GM19351 (cell line): Measurements from ENCODE around the gene KARS1.

Experiments used
- ATAC-seq: cut with Tn5 transposase; IDR thresholded peaks from one replicate; pipeline ENCODE4 v1.9.1; 2021; ENCODE audit warnings: mild to moderate bottlenecking, moderate library complexity; ENCODE audit not compliant: unreplicated experiment

Gene KARS1

DNA sequence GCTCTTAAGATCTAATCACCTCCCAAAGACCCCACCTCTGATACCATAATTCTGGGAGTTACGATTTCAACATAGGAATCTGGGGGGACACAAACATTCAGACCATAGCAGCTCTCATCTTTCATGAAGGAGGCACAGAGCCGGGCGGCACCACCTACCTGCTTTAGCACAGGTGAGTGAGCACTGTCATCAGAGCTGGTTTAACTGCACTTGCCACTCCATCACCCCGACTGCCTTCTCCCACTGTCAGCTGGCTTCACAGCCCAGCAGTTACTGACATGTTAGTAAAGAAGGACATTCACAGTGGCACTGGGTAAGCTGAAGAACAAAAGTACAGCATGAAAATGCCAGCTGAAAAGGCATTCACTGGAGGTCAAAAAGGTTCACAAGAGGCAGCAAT, 58.7 kb downstream of the KARS1 start:
- no peak for ATAC-seq

DNA sequence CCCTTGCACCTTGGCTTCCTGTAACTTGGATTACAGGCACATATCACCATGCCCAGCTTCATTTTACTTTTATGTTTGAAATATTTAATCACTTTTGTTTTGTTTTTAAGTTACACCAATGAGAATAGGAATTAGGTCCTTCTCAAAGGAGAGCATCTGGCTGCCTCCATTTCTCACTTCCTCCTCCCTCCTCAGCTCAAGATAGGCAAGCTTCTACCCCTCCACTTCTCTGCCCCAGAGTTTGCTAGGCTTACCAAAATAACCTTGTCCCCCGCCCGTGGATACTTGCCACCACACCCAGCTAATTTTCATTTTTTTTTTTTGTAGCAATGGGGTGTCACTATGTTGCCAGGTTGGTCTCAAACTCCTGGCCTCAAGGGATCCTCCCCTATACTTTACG, 63.4 kb downstream of the KARS1 start:
- ATAC-seq, result peak; percentile 80

DNA sequence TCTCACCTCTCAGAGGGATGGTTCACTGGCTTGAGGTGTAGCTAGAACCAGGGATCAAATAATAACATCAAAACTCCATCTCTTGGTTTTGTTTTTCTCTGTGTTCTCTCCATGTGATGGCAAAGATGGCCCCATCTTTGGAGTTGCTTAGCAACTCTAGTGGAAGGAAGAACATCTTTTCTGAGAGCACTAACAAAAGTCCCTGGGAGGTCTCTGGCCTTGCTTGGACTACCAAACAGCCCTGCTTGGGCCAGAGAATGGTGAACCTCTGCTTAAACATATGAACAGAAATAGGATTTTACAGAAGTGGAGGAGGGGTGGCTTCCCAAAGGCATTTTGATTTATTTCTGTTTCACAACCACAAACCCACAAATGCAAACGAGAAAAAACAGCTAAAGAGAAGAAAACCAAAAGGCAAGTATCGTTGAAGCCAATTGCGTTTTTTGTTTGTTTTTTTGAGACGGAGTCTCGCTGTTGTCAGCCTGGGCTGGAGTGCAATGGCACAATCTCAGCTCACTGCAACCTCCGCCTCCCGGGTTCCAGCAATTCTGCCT, 68.1 kb downstream of the KARS1 start:
- ATAC-seq, result peak; percentile 27

DNA sequence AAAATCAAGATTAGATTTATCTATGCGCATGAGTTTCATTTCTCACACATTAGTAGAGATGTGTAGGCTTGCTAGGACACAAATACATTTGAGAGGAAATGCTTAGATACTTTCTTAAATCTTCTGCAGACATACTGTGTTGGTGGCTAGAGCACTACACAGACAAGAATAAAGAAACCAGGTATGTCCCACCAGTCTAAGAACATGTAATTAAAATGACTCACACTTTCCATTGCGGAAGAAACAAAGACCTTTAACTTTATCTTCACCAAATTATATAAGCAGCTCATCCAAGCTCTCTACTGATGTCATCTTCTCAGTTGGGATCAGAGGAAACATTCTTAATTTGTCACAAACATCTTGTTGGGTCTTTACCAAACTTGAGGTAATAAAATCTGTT, 68.7 kb downstream of the KARS1 start:
- no peak for ATAC-seq

DNA sequence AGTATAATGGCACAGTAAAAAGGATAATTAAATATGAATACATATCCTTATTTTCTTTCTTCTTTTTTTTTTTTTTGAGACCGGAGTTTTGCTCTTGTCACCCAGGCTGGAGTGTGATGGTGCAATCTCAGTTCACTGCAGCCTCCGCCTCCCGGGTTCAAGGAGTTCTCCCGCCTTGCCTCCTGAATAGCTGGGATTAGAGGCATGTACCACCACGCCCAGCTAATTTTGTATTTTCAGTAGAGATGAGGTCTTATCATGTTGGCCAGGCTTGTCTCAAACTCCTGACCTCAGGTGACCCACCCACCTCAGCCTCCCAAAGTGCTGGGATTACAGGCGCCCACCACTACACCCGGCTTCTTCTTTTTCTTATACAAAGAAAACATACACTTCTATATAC, 69.3 kb downstream of the KARS1 start:
- ATAC-seq, result no peak
